AG08395 (cell line): ENCODE data around the gene BHLHA9.
"Not testable (repeated sequence)": the region's sequence is repeated elsewhere in the genome, so short reads cannot be mapped to it uniquely, and the experiment has no call there.

Experiments used
- DNase-seq: peaks from one replicate; pipeline ENCODE4 v3.0.0; 2012; ENCODE audit warnings: mixed read lengths, low spot score

The BHLHA9 gene

GRCh38 chr17:1300371-1300905 lies 30.2 kb downstream of the BHLHA9 start:
- no peak for DNase-seq

DNA sequence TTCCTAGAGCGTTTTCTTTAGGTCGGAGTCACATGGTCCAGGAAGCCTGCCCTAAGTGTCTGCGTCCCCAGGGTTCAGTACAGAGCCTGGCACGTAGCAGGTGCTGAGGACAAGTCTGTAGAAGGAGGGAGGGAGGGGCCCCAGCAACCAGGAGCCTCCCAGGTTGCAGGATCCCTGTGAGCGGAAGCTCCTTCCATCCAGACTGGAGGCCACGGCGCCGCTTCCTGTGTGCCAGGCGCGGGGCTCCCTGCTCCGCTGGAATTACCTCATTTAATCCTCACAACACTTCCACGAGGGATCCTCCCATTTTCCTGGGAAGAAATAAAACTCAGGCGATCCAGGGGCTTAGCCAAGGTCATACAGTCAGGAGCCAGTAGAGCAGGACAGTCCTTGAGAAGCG lies 31.3 kb downstream of the BHLHA9 start:
- DNase-seq: no peak

- DNase-seq: no peak
These were observed 32.5 kb downstream of the BHLHA9 start for GRCh38 chr17:1302761-1303160.

DNA sequence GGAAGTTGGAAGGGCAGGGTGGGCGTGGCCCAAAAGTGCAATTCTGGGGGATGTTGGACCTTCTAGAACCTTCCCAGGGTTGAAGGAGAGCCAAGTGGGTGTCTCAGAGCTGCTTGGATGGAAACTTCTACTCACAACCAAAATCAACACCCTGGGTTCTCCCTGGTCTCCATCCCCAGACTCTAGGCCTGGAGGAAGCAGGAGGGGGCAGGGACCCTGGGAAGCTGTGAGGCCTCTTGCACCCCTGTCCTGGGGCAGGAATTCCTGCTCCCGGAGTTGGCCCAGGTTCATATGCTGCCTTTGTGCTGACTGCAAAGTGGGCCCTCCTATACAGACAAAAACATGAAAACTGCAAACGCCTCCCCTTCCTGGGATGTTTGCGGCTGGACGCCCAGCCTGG lies 34.3 kb downstream of the BHLHA9 start:
- no peak for DNase-seq

DNA sequence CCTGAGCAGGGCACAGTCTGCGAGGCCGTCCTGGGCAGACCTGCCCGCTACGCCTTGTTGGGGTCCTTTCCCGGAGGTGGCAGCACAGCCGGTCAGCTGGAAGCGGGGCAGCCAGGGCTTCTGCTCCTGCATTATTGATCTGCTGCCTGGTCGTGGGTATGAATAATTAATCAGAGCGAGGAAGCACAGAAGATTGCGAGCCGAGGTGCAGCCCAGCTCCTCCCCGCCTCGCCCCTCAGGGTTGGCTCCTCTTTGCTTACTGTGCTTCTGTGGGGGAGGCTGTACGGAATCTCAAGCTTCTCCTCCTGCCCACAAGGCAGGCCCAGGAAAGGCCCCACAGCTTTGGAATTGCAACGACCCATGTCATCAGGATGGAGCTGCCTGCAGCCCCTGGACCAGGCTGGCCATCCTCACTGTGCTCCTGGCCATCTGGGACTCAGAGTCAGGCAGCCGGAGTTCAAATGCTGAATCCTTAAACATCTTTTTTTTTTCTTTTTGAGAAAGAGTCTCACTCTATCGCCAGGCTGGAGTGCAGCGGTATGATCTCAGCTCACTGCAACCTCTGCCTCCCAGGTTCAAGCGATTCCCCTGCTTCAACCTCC lies 34.8 kb downstream of the BHLHA9 start:
- no peak for DNase-seq

- not testable (repeated sequence) for DNase-seq
These were observed 37.6 kb downstream of the BHLHA9 start for GRCh38 chr17:1307829-1308228.

- DNase-seq: no peak
These were observed 42.1 kb downstream of the BHLHA9 start for GRCh38 chr17:1312261-1312870.

DNA sequence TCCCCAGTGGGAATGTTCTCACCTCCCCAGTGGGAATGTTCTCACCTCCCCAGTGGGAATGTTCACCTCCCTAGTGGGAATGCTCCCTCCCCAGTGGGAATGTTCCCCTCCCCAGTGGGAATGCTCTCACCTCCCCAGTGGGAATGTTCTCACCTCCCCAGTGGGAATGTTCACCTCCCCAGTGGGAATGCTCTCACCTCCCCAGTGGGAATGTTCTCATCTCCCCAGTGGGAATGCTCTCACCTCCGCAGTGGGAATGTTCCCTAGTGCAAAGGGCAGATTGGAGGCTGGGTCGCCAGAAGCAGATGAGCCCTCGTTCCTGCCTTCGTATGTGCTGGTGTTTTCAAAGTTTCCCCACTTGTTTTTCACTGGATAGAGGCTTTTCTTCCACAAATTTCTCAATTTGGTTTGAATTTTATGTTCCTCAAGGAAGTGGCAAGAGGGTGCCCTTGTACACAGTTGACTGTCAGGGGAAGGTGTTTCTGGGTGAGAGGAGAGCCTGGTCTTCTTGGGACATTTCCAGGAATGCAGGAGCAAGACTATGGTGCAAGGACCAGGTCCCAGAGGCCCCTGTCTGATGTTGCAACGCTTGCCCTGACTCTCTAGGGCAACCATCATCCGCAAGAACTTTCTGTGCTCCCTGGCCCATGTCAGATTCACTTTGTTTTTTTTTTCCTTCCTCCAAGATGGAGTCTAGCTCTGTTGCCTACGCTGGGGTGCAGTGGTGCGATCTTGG lies 43.2 kb downstream of the BHLHA9 start:
- no peak for DNase-seq

DNA sequence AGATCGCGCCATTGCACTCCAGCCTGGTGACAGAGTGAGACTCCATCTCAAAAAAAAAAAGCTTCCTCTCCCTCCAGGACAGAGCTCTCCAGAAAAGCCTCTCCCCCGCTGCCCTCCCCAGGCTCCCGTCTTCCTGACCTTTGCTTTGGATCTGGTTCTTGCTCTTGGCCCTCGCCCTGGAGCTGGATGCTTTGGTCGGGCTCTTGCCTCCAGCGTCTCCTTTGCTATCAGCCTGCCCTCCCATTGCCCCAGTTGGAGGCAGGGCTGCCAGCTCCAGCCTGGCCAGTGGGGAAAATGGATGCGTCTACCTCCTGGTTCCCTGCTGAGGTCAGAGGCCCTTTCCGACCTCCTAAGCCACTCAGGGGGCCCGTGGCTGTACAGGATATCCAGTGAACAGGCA lies 45.2 kb downstream of the BHLHA9 start:
- no peak for DNase-seq

GRCh38 chr17:1315891-1316403 lies 45.7 kb downstream of the BHLHA9 start:
- DNase-seq: no peak
